ENCODE measurements around the gene AMOT.

DNA sequence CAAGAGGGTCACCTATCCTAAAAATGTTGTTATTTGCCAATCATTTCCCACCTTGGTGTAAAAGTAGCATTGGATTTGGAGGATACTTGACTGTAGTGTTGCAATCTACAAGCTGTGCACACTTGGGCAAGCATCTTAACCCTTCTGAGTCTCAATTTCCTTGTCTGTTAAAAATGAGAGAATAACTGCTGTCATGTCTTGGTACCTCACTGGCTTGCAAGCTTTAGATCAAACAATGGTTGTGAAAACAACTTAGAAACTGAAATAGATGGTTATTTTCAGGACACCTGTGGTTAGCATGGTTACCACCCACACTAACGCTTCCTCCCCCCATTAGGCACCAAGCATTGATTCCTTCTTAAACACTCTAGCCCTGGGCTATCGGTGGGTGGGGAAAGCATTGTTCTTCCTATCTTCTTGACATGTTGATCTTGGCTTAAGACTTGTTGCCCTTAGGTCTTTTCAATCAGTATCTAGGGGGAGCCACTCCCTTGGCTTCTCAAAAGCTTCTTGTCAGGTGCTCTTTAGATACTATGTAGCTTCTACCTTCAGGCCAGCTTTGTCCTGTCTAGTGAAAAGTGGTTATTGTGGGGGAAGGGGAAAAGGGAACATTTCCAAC lies 10.6 kb upstream of the AMOT start:
- TF ChIP-seq GATA2 (IDR thresholded peaks at IDR 0.05; ENCODE audit: low read depth, low read length): no peak
- no peak for TF ChIP-seq GATA3 (IDR thresholded peaks at IDR 0.05; ENCODE audit: low read depth, low read length)

Data from SH-SY5Y (cell line).